ENCODE data around the gene FAM43B.
"Not testable (repeated sequence)": the region's sequence is repeated elsewhere in the genome, so short reads cannot be mapped to it uniquely, and the experiment has no call there.

Gene FAM43B

GRCh38 chr1:20551945-20552727, at the start of gene FAM43B:
FAM43B (plus strand) TSS chr1:20552573; CDS start chr1:20552974, 401 bp downstream.
- in situ Hi-C loops (cut with HindIII; ENCODE audit: low sequenced_read_pairs) = no loop called here
- TF ChIP-seq CTCF (IDR thresholded peaks at IDR 0.05; ENCODE audit: low read depth, low read length, missing control alignments) = no peak
- no peak for DNase-seq (ENCODE audit: low read depth)
- H3K4me3 ChIP-seq (ENCODE audit: low read depth, low read length) = peak within 1 kb of the TSS; percentile 24

- DNase-seq (ENCODE audit: low read depth) = no peak
- no peak for TF ChIP-seq CTCF (IDR thresholded peaks at IDR 0.05; ENCODE audit: low read depth, low read length, missing control alignments)
- no peak overlapping the region for H3K4me3 ChIP-seq (ENCODE audit: low read depth, low read length)
- in situ Hi-C loops (cut with HindIII; ENCODE audit: low sequenced_read_pairs) = no loop called here
Observed at GRCh38 chr1:20505488-20505887, 46.9 kb upstream of the FAM43B start.

GRCh38 chr1:20507248-20507563, 45.2 kb upstream of the FAM43B start:
- H3K4me3 ChIP-seq (ENCODE audit: low read depth, low read length) = peak overlapping the region; percentile 95
- TF ChIP-seq CTCF (IDR thresholded peaks at IDR 0.05; ENCODE audit: low read depth, low read length, missing control alignments) = no peak
- in situ Hi-C loops (cut with HindIII; ENCODE audit: low sequenced_read_pairs) = no loop called here
- DNase-seq (ENCODE audit: low read depth) = no peak

- H3K4me3 ChIP-seq (ENCODE audit: low read depth, low read length) = peak within 1 kb of the TSS; percentile 95
- TF ChIP-seq CTCF (IDR thresholded peaks at IDR 0.05; ENCODE audit: low read depth, low read length, missing control alignments) = no peak
- DNase-seq (ENCODE audit: low read depth) = peak; percentile 80
- in situ Hi-C loops (cut with HindIII; ENCODE audit: low sequenced_read_pairs) = no loop called here
Observed at GRCh38 chr1:20507564-20508410, 44.6 kb upstream of the FAM43B start, which contains the start of gene MUL1. MUL1 (minus strand) TSS chr1:20508151; CDS start chr1:20508024, 127 bp downstream.

GRCh38 chr1:20508411-20508771, 44.0 kb upstream of the FAM43B start:
- H3K4me3 ChIP-seq (ENCODE audit: low read depth, low read length) = peak overlapping the region; percentile 95
- in situ Hi-C loops (cut with HindIII; ENCODE audit: low sequenced_read_pairs) = no loop called here
- DNase-seq (ENCODE audit: low read depth) = no peak
- no peak for TF ChIP-seq CTCF (IDR thresholded peaks at IDR 0.05; ENCODE audit: low read depth, low read length, missing control alignments)

GRCh38 chr1:20511518-20512428, 40.6 kb upstream of the FAM43B start:
- DNase-seq (ENCODE audit: low read depth) = no peak
- no peak for TF ChIP-seq CTCF (IDR thresholded peaks at IDR 0.05; ENCODE audit: low read depth, low read length, missing control alignments)
- in situ Hi-C loops (cut with HindIII; ENCODE audit: low sequenced_read_pairs) = no loop called here
- no peak overlapping the region for H3K4me3 ChIP-seq (ENCODE audit: low read depth, low read length)

GRCh38 chr1:20519609-20520262, 32.6 kb upstream of the FAM43B start:
- H3K4me3 ChIP-seq (ENCODE audit: low read depth, low read length); DNase-seq (ENCODE audit: low read depth); in situ Hi-C loops (cut with HindIII; ENCODE audit: low sequenced_read_pairs): not testable (repeated sequence)
